Neural cell (in vitro differentiated cells): ENCODE results near the gene NUDT16. TPM values are rescaled to one million over a fixed set of nuclear protein-coding genes. Genes with fewer than 3 reads are reported as not detected.

Experiments
- H2AFZ ChIP-seq: fragments of 200-600, 300-800 bp; sonication (generic), shearing (Covaris generic); 2 replicates; pipeline ENCODE4 v1.6.0; 2014; ENCODE audit warnings: low read depth, mild to moderate bottlenecking, antibody characterized with exemption, low read length, moderate library complexity
- H3F3A ChIP-seq: fragments of 200-600 bp; shearing (Covaris generic); 2 replicates; pipeline ENCODE4 v1.6.1; 2016; ENCODE audit warnings: mild to moderate bottlenecking, moderate library complexity, mixed read lengths, antibody characterized with exemption, low read length; ENCODE audit not compliant: insufficient read depth, poor library complexity, severe bottlenecking
- H3K27ac ChIP-seq: fragments of 200-600, 300-800 bp; sonication (generic), shearing (Covaris generic); 2 replicates; pipeline ENCODE4 v1.5.1; 2014; ENCODE audit warnings: mild to moderate bottlenecking, low read length, moderate library complexity
- H3K27me3 ChIP-seq: fragments of 300-800, 200-600 bp; sonication (generic), shearing (Covaris generic); 2 replicates; pipeline ENCODE4 v1.6.0; 2014; ENCODE audit warnings: mild to moderate bottlenecking, low read depth, low read length, moderate library complexity; ENCODE audit not compliant: insufficient read depth
- H3K36me3 ChIP-seq: fragments of 300-800, 200-600 bp; sonication (generic), shearing (Covaris generic); 2 replicates; pipeline ENCODE4 v1.5.1; 2014; ENCODE audit warnings: mild to moderate bottlenecking, antibody characterized with exemption, low read length, moderate library complexity; ENCODE audit not compliant: insufficient read depth
- H3K4me2 ChIP-seq: fragments of 300-800, 200-600 bp; sonication (generic), shearing (Covaris generic); 2 replicates; pipeline ENCODE4 v1.6.0; 2014; ENCODE audit warnings: mild to moderate bottlenecking, low read length
- H3K4me3 ChIP-seq: fragments of 300-800, 200-600 bp; sonication (generic), shearing (Covaris generic); 2 replicates; pipeline ENCODE4 v1.5.1; 2014; ENCODE audit warnings: mild to moderate bottlenecking, low read length, moderate library complexity
- H3K79me2 ChIP-seq: fragments of 200-600 bp; shearing (Covaris generic); replicated peaks from 2 replicates; pipeline ENCODE4 v1.6.0; 2014; ENCODE audit warnings: mild to moderate bottlenecking, low read length, moderate library complexity; ENCODE audit not compliant: insufficient read depth
- H3K9ac ChIP-seq: fragments of 300-800, 200-600 bp; sonication (generic), shearing (Covaris generic); 2 replicates; pipeline ENCODE4 v1.6.1; 2016; ENCODE audit warnings: mild to moderate bottlenecking, low read length, mixed read lengths
- H3K9me2 ChIP-seq: fragments of 200-600 bp; shearing (Covaris generic); 2 replicates; pipeline ENCODE4 v1.6.1; 2016; ENCODE audit warnings: mild to moderate bottlenecking, low read length, mixed read lengths; ENCODE audit not compliant: insufficient read depth
- H3K9me3 ChIP-seq: fragments of 200-600, 300-800 bp; sonication (generic), shearing (Covaris generic); 2 replicates; pipeline ENCODE4 v1.6.1; 2016; ENCODE audit warnings: mild to moderate bottlenecking, mixed run types, low read length, moderate library complexity, mixed read lengths
- H4K20me1 ChIP-seq: fragments of 200-600 bp; shearing (Covaris generic); 2 replicates; pipeline ENCODE4 v1.6.1; 2016; ENCODE audit warnings: mild to moderate bottlenecking, mixed run types; ENCODE audit not compliant: insufficient read depth
- CTCF ChIP-seq: fragments of 450-650 bp; IDR thresholded peaks from 2 replicates; pipeline ENCODE4 v1.5.1; 2014; ENCODE audit warnings: antibody characterized with exemption, mild to moderate bottlenecking, moderate library complexity; ENCODE audit not compliant: poor library complexity, severe bottlenecking
- EP300 ChIP-seq: fragments of 450-650 bp; conservative IDR thresholded peaks from 2 replicates; pipeline ENCODE4 v1.6.1; 2014; ENCODE audit warnings: antibody characterized with exemption, mild to moderate bottlenecking, moderate library complexity; ENCODE audit not compliant: poor library complexity, severe bottlenecking
- EZH2 ChIP-seq: fragments of 200-600, 300-800 bp; shearing (Covaris generic), sonication (generic); IDR thresholded peaks from 2 replicates; pipeline ENCODE4 v1.6.1; 2014; ENCODE audit warnings: antibody characterized with exemption, low read length, borderline replicate concordance, mild to moderate bottlenecking; ENCODE audit not compliant: insufficient read depth, poor library complexity, severe bottlenecking
- MXI1 ChIP-seq: fragments of 450-650 bp; conservative IDR thresholded peaks from 2 replicates; pipeline ENCODE4 v1.6.1; 2014; ENCODE audit warnings: antibody characterized with exemption, mild to moderate bottlenecking; ENCODE audit not compliant: poor library complexity, severe bottlenecking
- POLR2AphosphoS5 ChIP-seq: IDR thresholded peaks from 2 replicates; pipeline ENCODE4 v1.6.1; 2012
- RAD21 ChIP-seq: fragments of 450-650 bp; conservative IDR thresholded peaks from 2 replicates; pipeline ENCODE4 v1.6.1; 2014; ENCODE audit warnings: antibody characterized with exemption, mild to moderate bottlenecking, moderate library complexity
- REST ChIP-seq: IDR thresholded peaks from 2 replicates; pipeline ENCODE4 v1.6.1; 2012; ENCODE audit warnings: borderline replicate concordance
- SMC3 ChIP-seq: fragments of 450-650 bp; conservative IDR thresholded peaks from 2 replicates; pipeline ENCODE4 v1.6.1; 2014; ENCODE audit warnings: antibody characterized with exemption, mild to moderate bottlenecking, moderate library complexity; ENCODE audit not compliant: poor library complexity
- TAF1 ChIP-seq: IDR thresholded peaks from 2 replicates; pipeline ENCODE4 v1.6.1; 2012; ENCODE audit warnings: low read depth
- polyA plus RNA-seq: library from polyadenylated mRNA; depleted of rRNA; stranded (reverse); fragments of >200 nt; gene quantifications from 2 replicates; pipeline ENCODE4 v1.2.3, GENCODE V29; 2014

NUDT16 gene
- polyA plus RNA-seq, 1 donor from 2014 or later, result 6.1 TPM

GRCh38 chr3:131435000-131435399 is 53.4 kb downstream of the NUDT16 start:
- Histone ChIP-seq H3F3A (no peaks in the 10 kb centered on the region), H4K20me1 (no peaks in the 10 kb centered on the region), H3K79me2 (no peaks in the 10 kb centered on the region), H3K4me2 (no peak overlapping the region), H3K9ac (no peak overlapping the region), H3K36me3 (no peaks in the 10 kb centered on the region), H3K27ac (no peak overlapping the region), H3K9me3 (no peaks in the 10 kb centered on the region), H3K27me3 (no peaks in the 10 kb centered on the region), H3K9me2 (no peaks in the 10 kb centered on the region), H3K4me3 (no peak overlapping the region), H2AFZ (no peak overlapping the region)
- TF ChIP-seq SMC3, result no peak
- no peak for TF ChIP-seq CTCF
- TF ChIP-seq EP300, result no peak
- TF ChIP-seq EZH2, result no peak
- no peak for TF ChIP-seq REST
- TF ChIP-seq POLR2AphosphoS5, result no peak
- TF ChIP-seq MXI1, result no peak
- no peak for TF ChIP-seq TAF1
- no peak for TF ChIP-seq RAD21

Other genes starting within 250 kb of the NUDT16 start
- 107 and 112 TPM in 2 replicates for gene MRPL3, start 121.2 kb downstream of the NUDT16 start, polyA plus RNA-seq